ENCODE measurements around the gene GYS2.

- TF ChIP-seq, protein P1, sequence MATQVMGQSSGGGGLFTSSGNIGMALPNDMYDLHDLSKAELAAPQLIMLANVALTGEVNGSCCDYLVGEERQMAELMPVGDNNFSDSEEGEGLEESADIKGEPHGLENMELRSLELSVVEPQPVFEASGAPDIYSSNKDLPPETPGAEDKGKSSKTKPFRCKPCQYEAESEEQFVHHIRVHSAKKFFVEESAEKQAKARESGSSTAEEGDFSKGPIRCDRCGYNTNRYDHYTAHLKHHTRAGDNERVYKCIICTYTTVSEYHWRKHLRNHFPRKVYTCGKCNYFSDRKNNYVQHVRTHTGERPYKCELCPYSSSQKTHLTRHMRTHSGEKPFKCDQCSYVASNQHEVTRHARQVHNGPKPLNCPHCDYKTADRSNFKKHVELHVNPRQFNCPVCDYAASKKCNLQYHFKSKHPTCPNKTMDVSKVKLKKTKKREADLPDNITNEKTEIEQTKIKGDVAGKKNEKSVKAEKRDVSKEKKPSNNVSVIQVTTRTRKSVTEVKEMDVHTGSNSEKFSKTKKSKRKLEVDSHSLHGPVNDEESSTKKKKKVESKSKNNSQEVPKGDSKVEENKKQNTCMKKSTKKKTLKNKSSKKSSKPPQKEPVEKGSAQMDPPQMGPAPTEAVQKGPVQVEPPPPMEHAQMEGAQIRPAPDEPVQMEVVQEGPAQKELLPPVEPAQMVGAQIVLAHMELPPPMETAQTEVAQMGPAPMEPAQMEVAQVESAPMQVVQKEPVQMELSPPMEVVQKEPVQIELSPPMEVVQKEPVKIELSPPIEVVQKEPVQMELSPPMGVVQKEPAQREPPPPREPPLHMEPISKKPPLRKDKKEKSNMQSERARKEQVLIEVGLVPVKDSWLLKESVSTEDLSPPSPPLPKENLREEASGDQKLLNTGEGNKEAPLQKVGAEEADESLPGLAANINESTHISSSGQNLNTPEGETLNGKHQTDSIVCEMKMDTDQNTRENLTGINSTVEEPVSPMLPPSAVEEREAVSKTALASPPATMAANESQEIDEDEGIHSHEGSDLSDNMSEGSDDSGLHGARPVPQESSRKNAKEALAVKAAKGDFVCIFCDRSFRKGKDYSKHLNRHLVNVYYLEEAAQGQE (IDR thresholded peaks at IDR 0.05; ENCODE audit: insufficient read depth in 1 of 2, low read depth in 2 of 2, low read length in 1 of 2), result no peak
- TF ChIP-seq SIN3A (IDR thresholded peaks at IDR 0.05; ENCODE audit: borderline replicate concordance, insufficient read depth, low read depth, low read length), result no peak
- no peak for TF ChIP-seq CTCF (IDR thresholded peaks at IDR 0.05)
- no peak for TF ChIP-seq POLR2AphosphoS5 (IDR thresholded peaks at IDR 0.05; ENCODE audit: low read depth, low read length)
- TF ChIP-seq TCF7L2 (IDR thresholded peaks at IDR 0.05; ENCODE audit: low read depth, low read length), result no peak
Measured at GRCh38 chr12:21502164-21502496, 102.5 kb downstream of the GYS2 start.
